Choroid plexus epithelial cell (primary cell): ENCODE results near the gene PFDN1.

Experiments
- DNase-seq: peaks from one replicate; pipeline ENCODE4 v3.0.0-alpha.2; 2010; ENCODE audit warnings: low read depth
- H3K4me3 ChIP-seq: 2 replicates; pipeline ENCODE4 v1.5.1; 2011; ENCODE audit warnings: low read depth, mild to moderate bottlenecking, control low read depth, low read length, moderate library complexity
- TF ChIP-seq, protein P1 (sequence below): conservative IDR thresholded peaks from 2 replicates; pipeline ENCODE4 v1.5.1; 2011; ENCODE audit warnings: low read depth, mild to moderate bottlenecking, control low read depth, inconsistent platforms, low read length, moderate library complexity

The PFDN1 gene

DNA sequence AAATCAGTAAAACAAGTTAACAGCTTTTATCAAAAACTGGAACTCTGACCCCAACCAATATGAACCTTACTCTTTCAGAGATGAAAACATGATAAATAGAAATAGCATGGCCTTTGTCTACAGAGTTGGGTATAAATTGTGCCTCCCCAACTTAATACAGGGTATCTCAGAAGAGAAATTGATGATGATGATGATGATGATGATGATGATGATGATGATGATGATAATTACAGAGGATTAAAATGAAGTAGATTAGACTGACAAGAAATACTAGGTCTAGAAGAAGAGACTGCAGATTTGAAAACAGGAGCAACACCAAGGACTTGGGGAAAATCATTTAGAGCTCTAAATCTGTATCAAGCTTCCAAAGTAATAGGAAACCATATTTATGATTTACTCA lies 27.1 kb downstream of the PFDN1 start:
- TF ChIP-seq, protein P1, sequence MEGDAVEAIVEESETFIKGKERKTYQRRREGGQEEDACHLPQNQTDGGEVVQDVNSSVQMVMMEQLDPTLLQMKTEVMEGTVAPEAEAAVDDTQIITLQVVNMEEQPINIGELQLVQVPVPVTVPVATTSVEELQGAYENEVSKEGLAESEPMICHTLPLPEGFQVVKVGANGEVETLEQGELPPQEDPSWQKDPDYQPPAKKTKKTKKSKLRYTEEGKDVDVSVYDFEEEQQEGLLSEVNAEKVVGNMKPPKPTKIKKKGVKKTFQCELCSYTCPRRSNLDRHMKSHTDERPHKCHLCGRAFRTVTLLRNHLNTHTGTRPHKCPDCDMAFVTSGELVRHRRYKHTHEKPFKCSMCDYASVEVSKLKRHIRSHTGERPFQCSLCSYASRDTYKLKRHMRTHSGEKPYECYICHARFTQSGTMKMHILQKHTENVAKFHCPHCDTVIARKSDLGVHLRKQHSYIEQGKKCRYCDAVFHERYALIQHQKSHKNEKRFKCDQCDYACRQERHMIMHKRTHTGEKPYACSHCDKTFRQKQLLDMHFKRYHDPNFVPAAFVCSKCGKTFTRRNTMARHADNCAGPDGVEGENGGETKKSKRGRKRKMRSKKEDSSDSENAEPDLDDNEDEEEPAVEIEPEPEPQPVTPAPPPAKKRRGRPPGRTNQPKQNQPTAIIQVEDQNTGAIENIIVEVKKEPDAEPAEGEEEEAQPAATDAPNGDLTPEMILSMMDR: no peak
- H3K4me3 ChIP-seq: no peak overlapping the region
- no peak for DNase-seq

DNA sequence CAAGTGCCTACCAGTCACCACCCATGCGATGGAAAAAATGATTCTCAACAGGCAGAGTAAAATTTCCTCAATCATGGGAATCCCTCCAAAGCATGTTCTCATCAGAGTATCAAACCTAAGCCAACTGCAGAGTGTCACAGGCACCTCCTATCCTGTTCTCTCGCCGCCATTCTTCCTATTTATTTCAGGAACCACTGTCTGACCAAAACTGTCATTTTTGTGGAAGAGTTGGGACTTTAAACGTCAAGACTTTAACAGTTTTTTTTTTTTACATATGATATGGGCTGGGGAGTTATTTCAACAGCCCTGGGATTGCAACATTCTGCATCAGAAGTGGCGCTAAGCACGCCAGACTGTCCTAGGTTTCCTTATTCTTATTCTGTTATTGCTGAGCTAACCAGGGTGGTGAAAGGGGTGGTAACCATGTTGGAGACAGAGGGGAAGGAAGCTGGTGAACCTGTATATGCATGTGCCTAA lies 29.5 kb downstream of the PFDN1 start:
- DNase-seq: peak; percentile 66
- H3K4me3 ChIP-seq: no peak overlapping the region
- TF ChIP-seq, protein P1: no peak

DNA sequence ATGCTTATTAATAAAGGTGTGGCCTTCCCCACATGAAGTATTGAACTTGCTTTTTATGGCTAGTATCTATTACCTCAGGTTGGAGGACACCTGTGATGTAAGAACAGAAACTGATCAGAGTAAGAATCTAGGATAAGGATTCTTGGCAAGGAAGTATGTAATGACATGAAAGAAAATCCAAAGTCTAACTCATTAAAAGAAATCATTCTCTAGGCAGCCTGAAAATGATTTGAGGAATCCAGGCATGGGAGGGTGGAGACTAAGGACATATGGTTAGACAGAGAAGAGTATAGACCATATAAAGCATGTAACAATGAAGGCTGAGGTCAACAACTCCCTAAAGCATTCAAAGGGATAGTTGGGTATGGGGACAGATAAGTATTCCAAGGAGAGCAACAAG lies 32.9 kb downstream of the PFDN1 start:
- no peak overlapping the region for H3K4me3 ChIP-seq
- no peak for DNase-seq

DNA sequence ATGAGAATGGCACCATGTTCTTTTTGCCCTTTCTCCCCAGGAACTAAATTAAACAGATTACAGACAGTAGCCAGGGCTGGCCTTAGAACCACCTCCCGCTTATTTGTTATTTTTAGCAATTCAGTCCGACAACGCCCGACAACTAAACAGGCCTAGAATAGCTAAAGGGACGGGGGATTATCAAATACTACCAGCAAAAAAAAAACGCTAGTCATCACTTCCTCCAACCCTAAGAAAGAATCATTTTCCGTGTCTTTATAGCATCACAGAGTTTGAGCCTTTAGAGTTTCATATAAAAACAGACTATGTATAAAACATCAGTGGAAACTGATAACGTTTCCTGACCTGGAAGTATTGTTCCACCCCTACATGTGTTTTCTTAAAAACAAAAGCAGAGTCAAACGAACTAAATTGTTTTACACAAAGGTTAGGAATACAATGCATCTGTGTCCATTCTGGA lies 35.3 kb downstream of the PFDN1 start:
- no peak for DNase-seq
- TF ChIP-seq, protein P1: no peak
- no peak overlapping the region for H3K4me3 ChIP-seq

More for the DNA sequence above, 32.9 kb downstream of the PFDN1 start:
- TF ChIP-seq, protein P1: no peak

DNA sequence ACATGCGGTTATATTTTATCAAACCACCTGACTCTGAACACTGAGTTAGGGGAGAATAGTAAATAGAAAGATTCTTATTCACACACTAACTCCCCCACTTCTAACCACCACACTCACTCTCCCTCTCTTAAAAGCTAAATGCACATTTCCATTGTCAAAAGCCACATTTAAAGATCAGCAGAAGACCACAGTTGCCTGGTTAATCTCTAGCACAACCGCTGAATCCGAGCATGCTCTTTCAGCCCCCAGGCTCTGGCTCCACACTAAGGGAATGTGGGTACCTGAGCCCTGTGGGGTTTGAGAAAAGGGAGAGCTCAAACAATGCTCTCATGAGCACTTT lies 35.7 kb downstream of the PFDN1 start:
- no peak overlapping the region for H3K4me3 ChIP-seq
- TF ChIP-seq, protein P1: no peak
- DNase-seq: no peak

DNA sequence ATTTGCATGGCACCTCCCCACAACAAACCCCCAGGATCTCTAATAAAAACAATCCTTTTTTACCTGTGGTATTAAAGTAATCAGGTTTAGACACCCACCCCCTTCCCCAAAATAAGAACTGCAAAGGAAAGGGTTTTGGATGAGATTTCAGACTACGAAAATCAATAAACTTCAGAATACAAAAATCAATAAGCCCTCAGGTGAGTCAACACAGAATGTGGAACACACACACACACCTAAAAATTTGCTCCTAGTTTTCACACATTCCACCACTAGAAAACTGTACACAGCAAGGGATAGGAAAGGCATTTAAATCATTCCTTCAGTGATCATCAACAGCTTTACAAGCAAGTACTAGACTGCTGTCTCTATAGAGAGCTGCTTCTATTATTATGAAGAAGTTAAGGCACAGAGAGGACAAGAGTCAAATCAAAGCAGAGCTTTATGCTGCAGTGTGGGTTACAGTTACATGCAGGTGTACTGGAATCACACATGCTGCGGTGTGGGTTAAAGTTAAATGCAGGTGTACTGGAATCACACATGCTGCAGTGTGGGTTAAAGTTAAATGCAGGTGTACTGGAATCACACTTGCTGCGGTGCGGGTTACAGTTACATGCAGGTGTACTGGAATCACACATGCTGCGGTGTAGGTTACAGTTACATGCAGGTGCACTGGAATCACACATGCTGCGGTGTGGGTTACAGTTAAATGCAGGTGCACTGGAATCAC lies 36.3 kb downstream of the PFDN1 start:
- H3K4me3 ChIP-seq: no peak overlapping the region
- no peak for DNase-seq
- TF ChIP-seq, protein P1: no peak

DNA sequence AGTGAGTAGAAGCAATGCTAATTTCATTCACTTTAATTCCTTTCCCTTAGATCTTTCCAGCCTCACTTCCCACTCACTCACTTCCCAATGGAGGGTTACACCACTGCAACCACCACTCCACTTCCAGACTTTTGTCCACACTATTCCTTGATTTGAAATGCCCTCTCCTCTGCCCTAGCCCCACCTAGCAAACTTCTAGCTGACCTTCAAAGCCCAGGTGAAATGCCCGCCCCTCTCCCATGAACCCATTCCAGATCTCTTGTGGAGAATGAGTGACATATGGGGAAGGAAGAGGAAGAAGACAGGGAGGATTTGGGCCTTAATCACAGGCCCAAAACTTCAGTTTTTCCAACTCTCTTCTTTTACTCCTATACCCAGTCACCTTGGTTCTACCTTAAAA lies 37.1 kb downstream of the PFDN1 start:
- DNase-seq: no peak
- H3K4me3 ChIP-seq: no peak overlapping the region
- TF ChIP-seq, protein P1: no peak
